Mammary microvascular endothelial cell (primary cell): ENCODE data around the gene NOBOX. TPM values are rescaled to one million over a fixed set of nuclear protein-coding genes. Genes with fewer than 3 reads are reported as not detected.

Experiments
- total RNA-seq: library from RNA; depleted of rRNA; stranded (reverse); fragments of >200 nt; gene quantifications from 2 replicates; pipeline ENCODE4 v1.2.3, GENCODE V29; 2015

NOBOX gene
- total RNA-seq: not detected in 2 replicates

DNA sequence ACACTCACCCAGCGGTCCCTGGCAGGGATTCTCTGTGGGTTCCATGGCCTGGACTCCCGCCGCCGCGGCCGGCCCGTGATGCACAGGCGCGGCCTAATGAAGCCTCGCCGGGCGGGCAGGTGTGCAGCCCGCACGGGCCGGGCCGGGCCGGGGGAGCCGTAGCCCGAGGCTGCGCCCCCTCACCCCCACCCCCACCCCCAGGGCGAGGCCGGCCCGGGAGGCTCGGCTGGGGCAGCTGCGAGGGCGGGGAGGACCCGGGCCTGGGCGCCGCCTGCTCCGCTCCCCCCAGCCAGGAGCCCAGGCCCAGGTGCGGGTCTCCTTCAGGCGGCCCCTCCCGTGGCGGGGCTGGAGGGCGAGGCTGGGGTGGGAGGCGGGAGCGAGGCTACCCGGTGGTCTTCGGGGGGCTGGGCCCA lies at the start of gene NOBOX:
Gene NOBOX (minus strand): TSS at position 45 of the 413 bp plus-strand sequence.

DNA sequence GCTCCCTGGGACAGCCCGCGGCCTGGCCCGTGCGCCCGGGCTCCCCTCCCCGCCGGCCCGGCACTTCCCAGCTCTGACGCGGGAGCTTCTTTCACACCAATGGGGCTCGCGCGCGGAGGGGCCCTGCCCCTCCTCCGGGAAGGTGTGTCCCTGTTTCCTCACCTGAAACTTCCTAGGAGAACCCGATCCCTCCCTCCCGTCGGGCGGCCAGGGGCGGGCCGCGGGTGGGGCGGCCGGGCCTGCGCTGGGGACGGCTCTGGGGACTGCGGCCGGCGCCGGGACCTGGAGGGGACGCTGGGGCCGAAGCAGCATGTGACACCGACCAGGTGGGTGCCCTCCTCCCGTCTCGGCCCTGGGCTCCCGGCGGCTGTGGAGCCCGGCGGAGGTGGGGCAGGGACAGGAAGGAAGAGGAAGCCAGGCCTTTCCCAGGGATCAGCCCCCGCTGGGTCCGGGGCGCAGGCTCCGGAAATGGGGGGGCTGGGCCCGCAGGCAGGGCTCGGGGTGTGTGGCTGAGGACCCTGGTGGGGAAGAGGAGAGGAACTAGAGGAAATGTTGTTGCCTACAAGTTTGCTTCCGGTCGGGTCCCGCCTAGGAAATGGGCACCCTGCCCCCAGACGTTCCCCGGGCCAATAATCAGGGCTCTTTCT lies 48.2 kb downstream of the NOBOX start, which contains the start of gene ARHGEF5:
Gene ARHGEF5 (plus strand): TSS at position 227 of the 647 bp plus-strand sequence. CDS start 7,268 bp downstream, outside the sequence.

Other genes starting within 250 kb of the NOBOX start
- gene CTAGE4, start 220.2 kb downstream of the NOBOX start, total RNA-seq: 0.33 TPM in 1 of 2 replicates, not detected in the other
- 0.69 and 0.73 TPM in 2 replicates for gene ARHGEF35, start 207.9 kb downstream of the NOBOX start, total RNA-seq
- gene OR2A42, start 164.1 kb downstream of the NOBOX start, total RNA-seq: under 0.01 TPM in 1 of 2 replicates, not detected in the other
- gene OR2A7, start 138.9 kb downstream of the NOBOX start, total RNA-seq: not detected in 2 replicates
- gene CTAGE8, start 134.4 kb downstream of the NOBOX start, total RNA-seq: not detected in 2 replicates
- not detected in 2 replicates for gene OR2A1, start 91.3 kb downstream of the NOBOX start, total RNA-seq
- gene ARHGEF5, start 48.3 kb downstream of the NOBOX start, total RNA-seq: 0.53 and 0.54 TPM in 2 replicates